HG02884 (cell line): ENCODE measurements around the gene DCLK2.
"Not testable (repeated sequence)": the region's sequence is repeated elsewhere in the genome, so short reads cannot be mapped to it uniquely, and the experiment has no call there.

Source experiments
- ATAC-seq: cut with Tn5 transposase; IDR thresholded peaks from one replicate; pipeline ENCODE4 v1.9.1; 2021; ENCODE audit warnings: mild to moderate bottlenecking, moderate library complexity; ENCODE audit not compliant: unreplicated experiment

DCLK2 gene

GRCh38 chr4:150197256-150197655, 119.0 kb downstream of the DCLK2 start:
- ATAC-seq: not testable (repeated sequence)

- no peak for ATAC-seq
Measured at GRCh38 chr4:150199056-150199455, 120.8 kb downstream of the DCLK2 start.

GRCh38 chr4:150205016-150205415, 126.8 kb downstream of the DCLK2 start:
- ATAC-seq: no peak

GRCh38 chr4:150206265-150206664, 128.0 kb downstream of the DCLK2 start:
- no peak for ATAC-seq

- ATAC-seq: no peak
Measured at GRCh38 chr4:150206954-150207353, 128.7 kb downstream of the DCLK2 start.

- ATAC-seq: no peak
Measured at GRCh38 chr4:150207871-150208270, 129.6 kb downstream of the DCLK2 start.

- peak; percentile 49 for ATAC-seq
Measured at GRCh38 chr4:150209140-150209829, 131.0 kb downstream of the DCLK2 start.

- ATAC-seq: no peak
Measured at GRCh38 chr4:150211016-150211415, 132.8 kb downstream of the DCLK2 start.

- ATAC-seq: no peak
Measured at GRCh38 chr4:150211799-150212445, 133.7 kb downstream of the DCLK2 start.

- no peak for ATAC-seq
Measured at GRCh38 chr4:150212485-150212884, 134.2 kb downstream of the DCLK2 start.

- ATAC-seq: no peak
Measured at GRCh38 chr4:150212927-150213326, 134.7 kb downstream of the DCLK2 start.

GRCh38 chr4:150215601-150216000, 137.4 kb downstream of the DCLK2 start:
- no peak for ATAC-seq

GRCh38 chr4:150216726-150217125, 138.5 kb downstream of the DCLK2 start:
- no peak for ATAC-seq

- ATAC-seq: no peak
Measured at GRCh38 chr4:150217192-150217591, 138.9 kb downstream of the DCLK2 start.

- no peak for ATAC-seq
Measured at GRCh38 chr4:150217808-150218207, 139.6 kb downstream of the DCLK2 start.

GRCh38 chr4:150218447-150218846, 140.2 kb downstream of the DCLK2 start:
- no peak for ATAC-seq

GRCh38 chr4:150219841-150220240, 141.6 kb downstream of the DCLK2 start:
- no peak for ATAC-seq

GRCh38 chr4:150224896-150225591, 146.8 kb downstream of the DCLK2 start:
- ATAC-seq: no peak

- ATAC-seq: no peak
Measured at GRCh38 chr4:150229520-150229919, 151.3 kb downstream of the DCLK2 start.

GRCh38 chr4:150230561-150230960, 152.3 kb downstream of the DCLK2 start:
- no peak for ATAC-seq

GRCh38 chr4:150231107-150231770, 153.0 kb downstream of the DCLK2 start:
- ATAC-seq: no peak
